HG03457 (cell line): Measurements from ENCODE around the gene F2R.

Experiments
- ATAC-seq: cut with Tn5 transposase; IDR thresholded peaks from one replicate; pipeline ENCODE4 v1.9.1; 2021; ENCODE audit warnings: moderate number of reproducible peaks; ENCODE audit not compliant: unreplicated experiment

Gene F2R

GRCh38 chr5:76690037-76690679 lies 25.8 kb upstream of the F2R start:
- ATAC-seq, result no peak

GRCh38 chr5:76690704-76691466 lies 25.0 kb upstream of the F2R start:
- no peak for ATAC-seq

GRCh38 chr5:76691467-76692273 lies 24.3 kb upstream of the F2R start:
- no peak for ATAC-seq

DNA sequence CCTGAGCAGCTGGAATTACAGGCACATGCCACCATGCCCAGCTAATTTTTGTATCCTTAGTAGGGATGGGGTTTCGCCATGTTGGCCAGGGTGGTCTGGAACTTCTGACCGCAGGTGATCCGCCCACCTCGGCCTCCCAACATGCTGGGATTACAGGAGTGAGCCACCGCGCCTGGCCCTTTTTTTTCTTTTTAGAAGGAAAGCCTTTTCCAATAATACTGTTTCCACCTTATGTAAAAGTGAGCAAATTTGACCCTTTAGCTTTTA lies 23.7 kb upstream of the F2R start:
- no peak for ATAC-seq

DNA sequence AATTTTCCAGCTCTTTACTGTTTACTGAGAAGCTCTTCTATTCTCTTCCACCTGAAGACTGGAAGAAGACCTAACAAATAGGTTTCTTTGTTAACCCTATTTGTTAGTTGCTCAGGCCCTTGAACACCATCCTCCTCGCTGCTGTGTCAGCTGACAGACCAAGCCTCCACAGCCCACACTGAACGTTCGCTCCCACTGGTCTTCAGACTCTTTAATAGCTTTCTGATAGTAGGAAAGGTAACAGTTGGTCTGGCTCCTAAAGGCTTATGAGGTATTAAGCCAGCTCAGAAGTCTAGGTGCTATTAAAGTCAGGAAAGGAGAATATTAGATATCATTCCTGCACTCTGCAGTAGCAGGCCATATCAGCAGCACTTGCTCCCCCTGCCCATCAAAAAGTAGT lies 23.3 kb upstream of the F2R start:
- ATAC-seq, result no peak

DNA sequence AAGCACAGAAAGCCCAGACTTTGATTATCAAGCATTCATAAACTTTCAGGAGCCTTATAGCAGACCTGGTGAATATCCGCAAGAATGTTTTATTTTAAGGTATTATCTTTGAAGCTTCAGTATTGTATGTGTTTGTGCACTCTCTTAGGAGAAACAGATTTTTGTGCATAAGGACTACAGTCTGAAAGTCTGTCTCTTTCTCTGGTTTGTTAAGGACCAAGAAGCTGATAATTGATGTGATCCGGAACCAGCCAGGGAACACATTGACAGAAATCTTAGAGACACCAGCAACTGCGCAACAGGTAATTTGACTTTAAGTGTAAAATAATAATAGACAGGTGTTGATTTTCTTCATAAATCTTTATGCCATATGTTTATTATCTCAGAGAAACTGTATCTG lies 22.8 kb upstream of the F2R start:
- ATAC-seq, result no peak

- ATAC-seq, result no peak
Observed at GRCh38 chr5:76694317-76694716, 21.6 kb upstream of the F2R start.

DNA sequence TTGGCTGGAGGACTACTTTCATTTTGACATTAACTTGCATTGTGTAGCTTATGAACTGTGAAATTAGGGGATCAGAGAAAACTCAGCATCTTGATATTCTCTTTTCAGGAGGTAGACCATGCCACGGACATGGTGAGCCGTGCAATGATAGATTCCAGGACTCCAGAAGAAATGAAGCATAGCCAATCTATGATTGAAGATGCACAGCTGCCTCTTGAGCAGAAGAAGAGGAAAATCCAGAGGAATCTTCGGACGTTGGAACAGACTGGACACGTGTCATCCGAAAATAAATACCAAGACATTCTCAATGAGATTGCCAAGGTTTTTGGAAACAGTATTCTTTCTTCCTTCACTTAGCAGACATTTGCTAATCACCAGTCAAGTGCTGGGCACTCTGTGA lies 20.6 kb upstream of the F2R start:
- no peak for ATAC-seq

DNA sequence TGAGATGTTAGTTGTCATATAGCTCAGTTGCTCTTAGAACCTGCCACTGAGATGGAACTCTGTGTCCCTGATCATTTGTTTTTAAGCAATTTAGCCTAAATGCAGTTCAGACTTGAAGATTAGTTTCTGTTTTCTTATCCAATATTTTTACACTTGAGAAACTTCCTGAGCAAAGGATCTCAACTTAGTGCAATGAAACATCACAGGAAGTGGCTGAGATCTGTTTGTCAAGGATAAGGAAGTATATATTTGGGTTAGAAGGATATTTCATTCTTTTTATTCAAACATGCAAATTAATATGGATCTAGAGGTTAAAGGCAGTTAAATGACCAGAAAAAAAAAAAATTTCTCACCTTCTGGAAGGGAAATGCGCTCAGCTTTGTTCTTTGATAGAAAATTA lies 19.7 kb upstream of the F2R start:
- no peak for ATAC-seq

- no peak for ATAC-seq
Observed at GRCh38 chr5:76697670-76698069, 18.3 kb upstream of the F2R start.

DNA sequence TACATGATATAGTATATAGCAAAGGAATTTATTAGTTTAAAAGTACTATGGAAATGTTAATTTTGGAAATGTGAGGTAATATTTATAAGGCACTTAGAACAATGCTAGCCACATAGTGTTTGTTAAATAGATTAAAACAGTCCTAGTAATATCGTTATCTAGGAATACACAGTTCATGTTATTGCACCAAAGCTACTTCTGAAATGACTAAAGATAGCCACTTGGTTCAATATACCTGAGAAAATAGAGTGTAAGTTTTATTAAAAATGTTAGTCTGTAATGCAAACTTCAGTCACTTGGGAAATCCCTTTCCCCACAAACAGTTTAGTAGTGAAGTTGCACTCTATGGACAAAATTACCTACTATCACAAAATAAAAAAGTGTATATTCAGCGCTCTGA lies 15.4 kb upstream of the F2R start:
- ATAC-seq, result no peak

DNA sequence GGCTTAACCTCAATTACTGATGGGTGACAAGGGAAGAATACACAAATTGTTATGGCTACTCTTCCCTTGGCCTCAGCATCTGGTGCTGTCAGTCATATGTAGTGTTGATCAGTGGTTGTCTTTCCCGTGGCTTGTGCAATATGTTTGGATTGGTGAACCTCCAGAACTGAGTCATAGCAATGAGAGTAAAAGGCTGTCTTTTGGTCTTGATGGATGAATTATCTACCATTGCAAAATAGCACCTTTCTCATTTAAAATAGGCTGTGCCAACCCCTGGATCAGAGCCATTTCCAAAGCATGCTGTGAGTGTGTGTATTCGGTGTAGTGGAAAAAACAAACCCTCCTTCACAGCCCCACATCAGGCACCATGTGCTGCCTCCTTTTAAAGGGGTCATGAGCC lies 14.6 kb upstream of the F2R start:
- ATAC-seq, result no peak

- no peak for ATAC-seq
Observed at GRCh38 chr5:76703707-76704106, 12.2 kb upstream of the F2R start.

GRCh38 chr5:76704131-76704663 lies 11.7 kb upstream of the F2R start:
- ATAC-seq, result no peak

GRCh38 chr5:76705574-76705973 lies 10.4 kb upstream of the F2R start:
- no peak for ATAC-seq

DNA sequence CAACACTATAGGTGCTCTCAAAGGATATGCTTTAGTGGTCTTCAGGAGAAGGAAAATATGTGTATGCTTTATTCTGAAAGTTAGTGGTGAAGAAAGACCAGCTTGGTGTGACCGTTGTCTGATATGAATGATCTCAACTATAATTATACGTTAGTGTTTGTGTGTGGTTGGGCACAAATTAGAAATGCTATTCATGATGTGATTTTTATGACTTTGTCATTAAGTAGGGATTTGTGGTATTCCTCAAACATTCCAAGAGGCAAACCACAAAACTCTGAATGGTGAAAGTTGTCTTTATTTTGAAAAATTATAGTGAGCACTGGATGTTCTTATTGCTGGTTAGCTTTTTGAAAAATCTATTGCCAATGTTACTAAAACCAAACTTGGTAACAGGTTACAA lies 6.2 kb upstream of the F2R start:
- ATAC-seq, result no peak

DNA sequence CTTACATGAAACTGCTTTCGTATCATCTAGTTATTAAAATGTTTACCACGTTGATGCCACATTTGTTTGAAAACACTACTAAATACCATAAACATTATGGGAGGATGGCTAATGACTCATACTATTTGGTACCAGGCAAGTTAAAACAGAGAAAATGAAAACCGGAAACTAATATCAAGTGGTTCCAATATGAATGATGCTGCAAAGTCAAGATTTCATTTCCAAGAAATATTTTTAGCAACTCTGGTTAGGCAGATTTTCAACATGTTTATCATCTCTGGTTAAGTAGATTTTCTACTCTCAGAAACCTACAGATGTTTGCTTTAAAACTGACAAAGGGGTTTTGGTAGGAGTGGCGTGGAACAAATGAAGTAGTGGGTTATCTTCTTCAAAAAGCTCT lies 4.9 kb upstream of the F2R start:
- peak; percentile 40 for ATAC-seq

- no peak for ATAC-seq
Observed at GRCh38 chr5:76714751-76715485, 1.0 kb upstream of the F2R start.

GRCh38 chr5:76715486-76715735 lies 515 bp upstream of the F2R start:
- ATAC-seq, result no peak

- ATAC-seq, result no peak
Observed at GRCh38 chr5:76716456-76717157, 681 bp downstream of the F2R start.
